Erythroblast (primary cell): ENCODE measurements around the gene GSTA1.
"Not testable (repeated sequence)": the region's sequence is repeated elsewhere in the genome, so short reads cannot be mapped to it uniquely, and the experiment has no call there.

Experiments used
- DNase-seq, 2 experiments: peaks; one replicate each; lab custom pipeline; 2025; lab: John Stamatoyannopoulos, UW
- GATA1 ChIP-seq: IDR thresholded peaks from 2 replicates; pipeline ENCODE4 v1.6.1; 2011; ENCODE audit warnings: low read depth, mild to moderate bottlenecking, control low read depth, low read length, moderate library complexity
- POLR2A ChIP-seq: IDR thresholded peaks from 2 replicates; pipeline ENCODE4 v1.6.1; 2011; ENCODE audit warnings: mild to moderate bottlenecking, low read length

GSTA1 gene

DNA sequence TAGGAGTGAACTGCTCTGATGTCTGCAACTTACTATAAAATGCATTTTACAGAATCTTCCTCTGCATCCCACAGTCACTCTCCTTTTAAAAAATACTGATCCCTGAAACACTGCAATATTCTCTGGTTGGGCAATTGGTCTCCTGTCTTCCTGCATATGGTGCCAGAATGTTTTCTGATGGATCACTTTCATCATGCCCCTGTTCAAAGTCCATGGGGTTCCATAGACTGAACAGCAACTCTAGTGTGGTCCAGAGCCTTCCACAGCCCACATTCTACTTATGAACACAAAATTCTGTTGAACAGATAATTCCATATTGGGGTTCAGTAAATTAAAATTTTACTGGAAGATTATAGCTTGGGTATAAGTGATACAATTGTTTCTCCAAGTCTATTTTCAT, 51.3 kb downstream of the GSTA1 start:
- no peak for TF ChIP-seq GATA1
- no peak for TF ChIP-seq POLR2A
- DNase-seq = no peak

DNA sequence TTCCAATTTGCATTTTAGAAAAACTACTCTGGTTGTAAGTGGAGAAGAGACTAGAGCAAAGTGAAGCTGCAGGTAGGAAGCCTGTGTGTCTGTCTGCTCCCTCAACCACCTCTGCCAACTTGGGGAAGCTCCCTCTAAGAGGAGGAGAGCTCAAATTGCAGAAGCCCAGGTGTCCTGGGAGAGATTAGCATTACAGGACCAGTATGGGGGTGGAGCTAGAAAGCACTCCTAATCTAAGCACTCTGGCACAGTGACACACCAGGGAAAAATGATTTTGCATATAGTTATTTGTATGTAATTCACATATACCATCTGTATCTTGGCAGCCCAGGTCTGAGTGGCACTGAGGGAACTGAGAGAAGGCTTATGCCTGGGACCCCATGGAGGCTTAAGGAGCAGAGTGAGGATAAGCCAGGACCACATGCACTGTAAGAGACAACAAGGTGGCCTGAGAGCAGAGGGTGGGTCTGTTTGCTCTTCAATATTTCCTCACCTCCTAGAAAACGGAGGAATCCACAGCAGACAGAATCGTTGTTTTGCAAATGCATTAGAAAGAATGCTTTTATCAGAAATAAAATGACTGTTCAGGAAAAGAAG, 54.0 kb downstream of the GSTA1 start:
- DNase-seq = no peak
- no peak for TF ChIP-seq GATA1
- TF ChIP-seq POLR2A = no peak

DNA sequence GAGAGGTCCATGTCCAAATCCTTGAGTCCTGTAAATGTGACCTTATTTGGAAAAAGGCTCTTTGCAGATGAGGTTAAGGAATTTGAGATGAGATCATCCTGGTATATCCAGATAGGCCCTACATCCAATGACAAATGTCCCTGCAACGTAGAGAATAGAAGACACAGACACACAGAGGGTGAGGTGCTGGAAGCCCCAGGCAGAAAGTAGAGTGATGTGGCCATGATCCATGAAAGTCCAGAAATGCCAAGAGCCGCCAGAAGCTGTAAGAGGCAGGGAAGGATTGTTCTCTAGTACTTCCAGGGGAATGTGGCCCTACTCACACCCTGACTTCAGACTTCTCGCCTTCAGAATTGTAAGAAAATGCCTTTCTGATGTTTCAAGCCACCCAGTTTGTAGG, 56.3 kb downstream of the GSTA1 start:
- not testable (repeated sequence) for DNase-seq

DNA sequence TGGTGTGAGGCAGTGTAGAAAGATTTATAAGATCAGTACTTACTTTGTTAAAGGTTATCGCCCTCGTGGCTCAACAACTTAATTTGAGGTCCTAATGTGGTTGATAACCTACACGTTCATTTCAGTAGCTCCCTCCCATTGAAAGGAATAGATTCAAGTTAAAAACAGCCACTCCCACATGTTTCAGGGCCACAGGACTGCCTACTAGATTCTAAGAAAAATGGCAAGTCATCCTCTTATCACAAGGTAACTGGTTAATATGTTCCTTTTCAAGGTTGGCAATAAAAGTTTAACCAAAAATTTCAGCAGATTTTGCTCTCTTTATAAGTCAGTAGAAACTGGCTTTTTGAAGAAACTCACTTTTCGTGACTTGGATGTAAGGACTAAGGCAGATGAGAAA, 57.4 kb downstream of the GSTA1 start:
- no peak for TF ChIP-seq GATA1
- no peak for TF ChIP-seq POLR2A
- DNase-seq = no peak

DNA sequence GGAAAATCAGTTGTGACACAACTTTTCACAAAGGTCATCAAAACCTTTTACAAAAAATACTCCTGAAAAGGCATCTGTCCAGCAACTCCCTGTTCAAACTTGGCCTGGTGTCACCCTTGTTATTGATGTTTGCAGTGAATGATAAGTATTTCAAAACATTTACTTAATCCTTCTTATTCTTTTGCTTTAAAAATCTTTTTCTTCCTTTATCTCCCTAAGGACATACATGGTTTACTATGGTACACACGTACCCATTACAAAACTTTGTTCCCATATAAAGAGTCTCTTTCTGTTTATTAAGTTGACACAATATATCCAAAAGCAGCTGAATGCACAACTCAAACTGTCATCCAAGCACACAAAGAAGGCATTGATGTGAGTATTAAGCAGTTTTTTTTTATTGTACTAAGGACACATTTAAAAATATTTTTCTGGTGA, 57.8 kb downstream of the GSTA1 start:
- no peak for TF ChIP-seq GATA1
- TF ChIP-seq POLR2A = no peak
- DNase-seq = no peak

DNA sequence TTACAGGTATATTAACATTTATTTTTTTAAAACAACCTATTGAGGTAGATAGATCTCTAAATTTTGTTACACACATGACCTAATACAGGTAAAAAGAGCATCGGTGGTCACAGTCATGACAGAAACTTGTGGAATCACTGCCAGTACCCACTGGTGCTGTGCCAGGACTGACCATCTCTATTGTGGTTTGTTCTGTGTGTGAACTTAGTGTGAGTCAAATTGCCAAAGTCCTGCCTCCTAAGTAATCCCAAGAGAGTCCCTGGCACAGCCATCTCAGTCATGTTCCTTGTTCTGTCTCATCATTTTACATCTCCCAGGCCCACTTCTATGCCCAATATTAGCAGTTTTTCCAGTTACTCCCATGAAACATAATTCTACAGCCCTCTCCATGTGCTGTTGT, 61.7 kb downstream of the GSTA1 start:
- DNase-seq = no peak
- no peak for TF ChIP-seq POLR2A
- TF ChIP-seq GATA1 = no peak
